ENCODE measurements around the gene ASF1A.
"Not testable (repeated sequence)": the region's sequence is repeated elsewhere in the genome, so short reads cannot be mapped to it uniquely, and the experiment has no call there.

ASF1A gene

GRCh38 chr6:118893807-118894424 is at the start of gene ASF1A:
ASF1A (plus strand) TSS chr6:118894152; CDS start chr6:118894414, 262 bp downstream.
- peak; percentile 98 for DNase-seq (ENCODE audit: low spot score)

GRCh38 chr6:118844915-118845314 is 49.0 kb upstream of the ASF1A start:
- DNase-seq (ENCODE audit: low spot score): no peak

GRCh38 chr6:118853408-118853807 is 40.5 kb upstream of the ASF1A start:
- no peak for DNase-seq (ENCODE audit: low spot score)

GRCh38 chr6:118856301-118856700 is 37.7 kb upstream of the ASF1A start:
- no peak for DNase-seq (ENCODE audit: low spot score)

GRCh38 chr6:118859517-118860064 is 34.4 kb upstream of the ASF1A start:
- DNase-seq (ENCODE audit: low spot score): no peak

- no peak for DNase-seq (ENCODE audit: low spot score)
These were observed 33.6 kb upstream of the ASF1A start for GRCh38 chr6:118860363-118860762.

GRCh38 chr6:118860880-118861279 is 33.1 kb upstream of the ASF1A start:
- DNase-seq (ENCODE audit: low spot score): no peak

- no peak for DNase-seq (ENCODE audit: low spot score)
These were observed 31.5 kb upstream of the ASF1A start for GRCh38 chr6:118862443-118862842.

- DNase-seq (ENCODE audit: low spot score): no peak
These were observed 29.4 kb upstream of the ASF1A start for GRCh38 chr6:118864341-118865099.

- DNase-seq (ENCODE audit: low spot score): no peak
These were observed 28.9 kb upstream of the ASF1A start for GRCh38 chr6:118865100-118865391.

- no peak for DNase-seq (ENCODE audit: low spot score)
These were observed 26.8 kb upstream of the ASF1A start for GRCh38 chr6:118867181-118867580.

GRCh38 chr6:118868901-118869300 is 25.1 kb upstream of the ASF1A start:
- not testable (repeated sequence) for DNase-seq (ENCODE audit: low spot score)

- DNase-seq (ENCODE audit: low spot score): no peak
These were observed 24.6 kb upstream of the ASF1A start for GRCh38 chr6:118869350-118869749.

- no peak for DNase-seq (ENCODE audit: low spot score)
These were observed 23.9 kb upstream of the ASF1A start for GRCh38 chr6:118869894-118870589.

- DNase-seq (ENCODE audit: low spot score): no peak
These were observed 22.6 kb upstream of the ASF1A start for GRCh38 chr6:118871331-118871730.

GRCh38 chr6:118872318-118872717 is 21.6 kb upstream of the ASF1A start:
- DNase-seq (ENCODE audit: low spot score): no peak

GRCh38 chr6:118872726-118873125 is 21.2 kb upstream of the ASF1A start:
- DNase-seq (ENCODE audit: low spot score): no peak

- no peak for DNase-seq (ENCODE audit: low spot score)
These were observed 20.7 kb upstream of the ASF1A start for GRCh38 chr6:118873239-118873638.

GRCh38 chr6:118875672-118876071 is 18.3 kb upstream of the ASF1A start:
- DNase-seq (ENCODE audit: low spot score): no peak

GRCh38 chr6:118876198-118876597 is 17.8 kb upstream of the ASF1A start:
- DNase-seq (ENCODE audit: low spot score): no peak

GRCh38 chr6:118876814-118877213 is 17.1 kb upstream of the ASF1A start:
- no peak for DNase-seq (ENCODE audit: low spot score)

- no peak for DNase-seq (ENCODE audit: low spot score)
These were observed 16.1 kb upstream of the ASF1A start for GRCh38 chr6:118877806-118878205.
